Endothelial cell of umbilical vein (primary cell): ENCODE measurements around the gene MTFMT.

ENCODE experiments used
- GATA2 ChIP-seq: IDR thresholded peaks from 2 replicates; pipeline ENCODE4 v1.7.0; 2011; ENCODE audit warnings: low read depth, mild to moderate bottlenecking, moderate library complexity, mixed read lengths, low read length; ENCODE audit not compliant: insufficient read length, insufficient read depth
- POLR2A ChIP-seq: IDR thresholded peaks from 2 replicates; pipeline ENCODE4 v1.6.1; 2012; ENCODE audit warnings: low read depth, mild to moderate bottlenecking, control low read depth, low read length
- POLR2AphosphoS5 ChIP-seq: IDR thresholded peaks from 2 replicates; pipeline ENCODE4 v1.6.1; 2012; ENCODE audit warnings: low read depth, mild to moderate bottlenecking, control low read depth, low read length, moderate library complexity; ENCODE audit not compliant: insufficient read depth
- TF ChIP-seq, protein P1 (sequence below), 2 donors: IDR thresholded peaks; 1 replicate in 1 of 2; 2 replicates in 1 of 2; pipeline ENCODE4 v1.5.1; 2011; ENCODE audit warnings: low read length in 2 of 2, mild to moderate bottlenecking in 2 of 2, moderate library complexity in 2 of 2, control low read depth in 1 of 2, inconsistent platforms in 1 of 2, low read depth in 1 of 2; ENCODE audit not compliant: insufficient read depth in 1 of 2; ENCODE audit errors: extremely low read depth in 1 of 2
- TF ChIP-seq, protein P2 (sequence below): IDR thresholded peaks from 2 replicates; pipeline ENCODE4 v1.6.1; 2011; ENCODE audit not compliant: insufficient read depth, insufficient read length

DNA sequence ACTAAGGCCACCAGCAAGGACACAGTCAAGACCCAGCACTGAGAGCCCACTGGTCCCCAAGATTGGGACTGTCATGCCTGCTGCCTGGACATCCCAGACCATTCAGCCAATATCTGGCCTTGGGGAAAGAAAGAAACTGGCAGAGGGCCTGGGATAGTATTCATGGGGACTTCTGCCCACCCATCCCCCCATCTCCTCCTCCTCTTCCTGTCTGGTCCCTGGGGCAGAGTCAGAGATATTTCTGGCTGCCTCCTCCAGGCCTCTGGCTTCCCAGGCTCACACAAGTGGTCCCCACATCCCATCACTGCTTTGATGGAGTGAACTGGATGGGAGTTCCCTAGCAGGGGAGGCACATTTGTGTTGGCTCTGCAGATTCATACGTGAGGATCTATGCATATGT is 42.6 kb upstream of the MTFMT start:
- TF ChIP-seq, protein P1, sequence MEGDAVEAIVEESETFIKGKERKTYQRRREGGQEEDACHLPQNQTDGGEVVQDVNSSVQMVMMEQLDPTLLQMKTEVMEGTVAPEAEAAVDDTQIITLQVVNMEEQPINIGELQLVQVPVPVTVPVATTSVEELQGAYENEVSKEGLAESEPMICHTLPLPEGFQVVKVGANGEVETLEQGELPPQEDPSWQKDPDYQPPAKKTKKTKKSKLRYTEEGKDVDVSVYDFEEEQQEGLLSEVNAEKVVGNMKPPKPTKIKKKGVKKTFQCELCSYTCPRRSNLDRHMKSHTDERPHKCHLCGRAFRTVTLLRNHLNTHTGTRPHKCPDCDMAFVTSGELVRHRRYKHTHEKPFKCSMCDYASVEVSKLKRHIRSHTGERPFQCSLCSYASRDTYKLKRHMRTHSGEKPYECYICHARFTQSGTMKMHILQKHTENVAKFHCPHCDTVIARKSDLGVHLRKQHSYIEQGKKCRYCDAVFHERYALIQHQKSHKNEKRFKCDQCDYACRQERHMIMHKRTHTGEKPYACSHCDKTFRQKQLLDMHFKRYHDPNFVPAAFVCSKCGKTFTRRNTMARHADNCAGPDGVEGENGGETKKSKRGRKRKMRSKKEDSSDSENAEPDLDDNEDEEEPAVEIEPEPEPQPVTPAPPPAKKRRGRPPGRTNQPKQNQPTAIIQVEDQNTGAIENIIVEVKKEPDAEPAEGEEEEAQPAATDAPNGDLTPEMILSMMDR (IDR thresholded peaks at IDR 0.05; ENCODE audit: extremely low read depth in 1 of 2, insufficient read depth in 1 of 2, low read depth in 1 of 2, low read length in 2 of 2) = no peak
- TF ChIP-seq, protein P2, sequence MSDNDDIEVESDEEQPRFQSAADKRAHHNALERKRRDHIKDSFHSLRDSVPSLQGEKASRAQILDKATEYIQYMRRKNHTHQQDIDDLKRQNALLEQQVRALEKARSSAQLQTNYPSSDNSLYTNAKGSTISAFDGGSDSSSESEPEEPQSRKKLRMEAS = no peak
- TF ChIP-seq GATA2 (no peak), POLR2A (no peak), POLR2AphosphoS5 (no peak)
